ENCODE measurements around the gene VILL.

- TF ChIP-seq, protein P1, sequence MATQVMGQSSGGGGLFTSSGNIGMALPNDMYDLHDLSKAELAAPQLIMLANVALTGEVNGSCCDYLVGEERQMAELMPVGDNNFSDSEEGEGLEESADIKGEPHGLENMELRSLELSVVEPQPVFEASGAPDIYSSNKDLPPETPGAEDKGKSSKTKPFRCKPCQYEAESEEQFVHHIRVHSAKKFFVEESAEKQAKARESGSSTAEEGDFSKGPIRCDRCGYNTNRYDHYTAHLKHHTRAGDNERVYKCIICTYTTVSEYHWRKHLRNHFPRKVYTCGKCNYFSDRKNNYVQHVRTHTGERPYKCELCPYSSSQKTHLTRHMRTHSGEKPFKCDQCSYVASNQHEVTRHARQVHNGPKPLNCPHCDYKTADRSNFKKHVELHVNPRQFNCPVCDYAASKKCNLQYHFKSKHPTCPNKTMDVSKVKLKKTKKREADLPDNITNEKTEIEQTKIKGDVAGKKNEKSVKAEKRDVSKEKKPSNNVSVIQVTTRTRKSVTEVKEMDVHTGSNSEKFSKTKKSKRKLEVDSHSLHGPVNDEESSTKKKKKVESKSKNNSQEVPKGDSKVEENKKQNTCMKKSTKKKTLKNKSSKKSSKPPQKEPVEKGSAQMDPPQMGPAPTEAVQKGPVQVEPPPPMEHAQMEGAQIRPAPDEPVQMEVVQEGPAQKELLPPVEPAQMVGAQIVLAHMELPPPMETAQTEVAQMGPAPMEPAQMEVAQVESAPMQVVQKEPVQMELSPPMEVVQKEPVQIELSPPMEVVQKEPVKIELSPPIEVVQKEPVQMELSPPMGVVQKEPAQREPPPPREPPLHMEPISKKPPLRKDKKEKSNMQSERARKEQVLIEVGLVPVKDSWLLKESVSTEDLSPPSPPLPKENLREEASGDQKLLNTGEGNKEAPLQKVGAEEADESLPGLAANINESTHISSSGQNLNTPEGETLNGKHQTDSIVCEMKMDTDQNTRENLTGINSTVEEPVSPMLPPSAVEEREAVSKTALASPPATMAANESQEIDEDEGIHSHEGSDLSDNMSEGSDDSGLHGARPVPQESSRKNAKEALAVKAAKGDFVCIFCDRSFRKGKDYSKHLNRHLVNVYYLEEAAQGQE (IDR thresholded peaks at IDR 0.05; ENCODE audit: insufficient read depth in 1 of 2, low read depth in 2 of 2, low read length in 1 of 2) = no peak
- no peak for TF ChIP-seq SIN3A (IDR thresholded peaks at IDR 0.05; ENCODE audit: borderline replicate concordance, insufficient read depth, low read depth, low read length)
- TF ChIP-seq CTCF (IDR thresholded peaks at IDR 0.05) = no peak
- no peak for TF ChIP-seq POLR2AphosphoS5 (IDR thresholded peaks at IDR 0.05; ENCODE audit: low read depth, low read length)
These were observed 6.8 kb downstream of the VILL start for GRCh38 chr3:37997342-37997741.

Data from Panc1 (cell line).